CD4-positive, CD25-positive, alpha-beta regulatory T cell (primary cell): ENCODE results near the gene AP1S1. TPM values are rescaled to one million over a fixed set of nuclear protein-coding genes. Genes with fewer than 3 reads are reported as not detected.

Source experiments
- ATAC-seq, 2 donors: fragments of 150-1000 bp; cut with Tn5 transposase; one replicate each; pipeline ENCODE4 v1.10.0; 2021; ENCODE audit warnings: low read depth in 2 of 2, moderate number of reproducible peaks in 2 of 2, moderate library complexity in 1 of 2
- DNase-seq, 3 donors: peaks; one replicate each; pipeline versions ENCODE4 v3.0.0 to v3.0.0-alpha.2; 2012 to 2022; ENCODE audit warnings: mixed read lengths in 1 of 3
- H3K27ac ChIP-seq: one replicate; pipeline ENCODE4 v1.7.0; 2013; ENCODE audit warnings: mild to moderate bottlenecking, low read length; ENCODE audit not compliant: insufficient read depth, poor library complexity, severe bottlenecking
- H3K27me3 ChIP-seq: one replicate; pipeline ENCODE4 v1.7.0; 2013; ENCODE audit warnings: low read length; ENCODE audit not compliant: control insufficient read depth, insufficient read depth
- H3K36me3 ChIP-seq: one replicate; pipeline ENCODE4 v1.7.0; 2013; ENCODE audit warnings: mild to moderate bottlenecking, low read length, moderate library complexity; ENCODE audit not compliant: control insufficient read depth, insufficient read depth
- H3K4me1 ChIP-seq: 2 replicates; pipeline ENCODE4 v1.7.0; 2013; ENCODE audit warnings: mild to moderate bottlenecking, low read length; ENCODE audit not compliant: insufficient read depth, control insufficient read depth, poor library complexity, severe bottlenecking
- H3K4me3 ChIP-seq: one replicate; pipeline ENCODE4 v1.7.0; 2013; ENCODE audit warnings: low read depth, mild to moderate bottlenecking, low read length, moderate library complexity
- H3K9me3 ChIP-seq, 2 experiments: 1 replicate in 1 of 2; 2 replicates in 1 of 2; pipeline ENCODE4 v1.7.0; 2013; ENCODE audit warnings: low read length in 2 of 2, mild to moderate bottlenecking in 1 of 2, moderate library complexity in 1 of 2; ENCODE audit not compliant: control insufficient read depth in 2 of 2
- H3K27ac Mint-ChIP-seq, 3 donors: one replicate each; pipeline ENCODE4 v1.8.0; 2020 to 2022; ENCODE audit warnings: mild to moderate bottlenecking in 3 of 3, mixed read lengths in 3 of 3, moderate library complexity in 2 of 3
- H3K27me3 Mint-ChIP-seq: one replicate; pipeline ENCODE4 v1.8.0; 2022; ENCODE audit warnings: mild to moderate bottlenecking, mixed read lengths
- H3K36me3 Mint-ChIP-seq: one replicate; pipeline ENCODE4 v1.8.0; 2020; ENCODE audit warnings: mixed read lengths
- H3K4me1 Mint-ChIP-seq, 4 donors: one replicate each; pipeline ENCODE4 v1.8.0; 2020 to 2022; ENCODE audit warnings: mixed read lengths in 4 of 4, mild to moderate bottlenecking in 1 of 4
- H3K4me3 Mint-ChIP-seq, 4 donors: one replicate each; pipeline ENCODE4 v1.8.0; 2020 to 2022; ENCODE audit warnings: mild to moderate bottlenecking in 4 of 4, mixed read lengths in 4 of 4, moderate library complexity in 3 of 4
- H3K9me3 Mint-ChIP-seq, 7 donors: one replicate each; pipeline ENCODE4 v1.8.0; 2020 to 2022; ENCODE audit warnings: mixed read lengths in 7 of 7, mild to moderate bottlenecking in 3 of 7, moderate library complexity in 2 of 7
- polyA plus RNA-seq, 4 donors: library from polyadenylated mRNA; unstranded; fragments of 300-500 nt; fragmentation: Illumina TruSeq; gene quantifications; one replicate each; pipeline ENCODE4 v1.2.3, GENCODE V29; 2021
- total RNA-seq: library from RNA; stranded (reverse); gene quantifications from one replicate; pipeline ENCODE4 v1.2.3, GENCODE V29; 2022

AP1S1 gene
- total and polyA plus RNA-seq, 5 donors from 2014 or later: 5.4 to 14.5 (median 7.1) TPM

DNA sequence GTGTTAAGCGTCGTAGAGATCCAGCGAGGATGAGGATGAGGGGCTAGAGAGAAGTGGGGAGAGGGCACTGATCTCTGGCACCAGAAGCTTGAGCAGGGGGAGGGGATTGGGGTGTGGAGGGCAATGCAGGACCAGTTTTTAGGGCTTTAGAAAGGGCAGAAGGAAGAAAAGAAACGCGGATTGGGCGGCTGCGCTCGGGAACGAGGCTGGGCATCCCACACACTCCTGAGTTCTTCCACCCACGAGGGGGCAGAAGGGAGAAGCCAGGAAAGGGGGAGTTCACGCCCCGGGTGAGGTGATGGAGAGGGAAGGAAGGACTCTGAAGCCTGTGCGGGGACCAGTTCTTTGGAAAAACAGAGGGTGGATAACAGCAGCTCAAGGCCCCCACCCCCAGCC is 17.2 kb downstream of the AP1S1 start:
- H3K4me1 Mint-ChIP-seq: peaks cover 6 to 67% (median 41%) of the 10 kb centered on the region in 4 donors
- DNase-seq (no peak), ATAC-seq (no peak)
- H3K4me1 ChIP-seq: peaks cover 43% of the 10 kb centered on the region
- H3K36me3 ChIP-seq: no peaks in the 10 kb centered on the region
- peaks cover 51% of the 10 kb centered on the region for H3K27me3 ChIP-seq
- no peaks in the 10 kb centered on the region for H3K9me3 ChIP-seq
- H3K27ac ChIP-seq: no peak overlapping the region
- peaks cover 0 to 10% (median 3%) of the 10 kb centered on the region in 7 donors for H3K9me3 Mint-ChIP-seq
- H3K36me3 Mint-ChIP-seq: peaks cover 4% of the 10 kb centered on the region
- H3K27me3 Mint-ChIP-seq: peaks cover 88% of the 10 kb centered on the region
- peak overlapping the region; percentile 24 to 69 (median 50) for H3K4me3 Mint-ChIP-seq
- H3K27ac Mint-ChIP-seq: peak overlapping the region in 1 of 3 donors; percentile 64
- H3K4me3 ChIP-seq: no peak overlapping the region

DNA sequence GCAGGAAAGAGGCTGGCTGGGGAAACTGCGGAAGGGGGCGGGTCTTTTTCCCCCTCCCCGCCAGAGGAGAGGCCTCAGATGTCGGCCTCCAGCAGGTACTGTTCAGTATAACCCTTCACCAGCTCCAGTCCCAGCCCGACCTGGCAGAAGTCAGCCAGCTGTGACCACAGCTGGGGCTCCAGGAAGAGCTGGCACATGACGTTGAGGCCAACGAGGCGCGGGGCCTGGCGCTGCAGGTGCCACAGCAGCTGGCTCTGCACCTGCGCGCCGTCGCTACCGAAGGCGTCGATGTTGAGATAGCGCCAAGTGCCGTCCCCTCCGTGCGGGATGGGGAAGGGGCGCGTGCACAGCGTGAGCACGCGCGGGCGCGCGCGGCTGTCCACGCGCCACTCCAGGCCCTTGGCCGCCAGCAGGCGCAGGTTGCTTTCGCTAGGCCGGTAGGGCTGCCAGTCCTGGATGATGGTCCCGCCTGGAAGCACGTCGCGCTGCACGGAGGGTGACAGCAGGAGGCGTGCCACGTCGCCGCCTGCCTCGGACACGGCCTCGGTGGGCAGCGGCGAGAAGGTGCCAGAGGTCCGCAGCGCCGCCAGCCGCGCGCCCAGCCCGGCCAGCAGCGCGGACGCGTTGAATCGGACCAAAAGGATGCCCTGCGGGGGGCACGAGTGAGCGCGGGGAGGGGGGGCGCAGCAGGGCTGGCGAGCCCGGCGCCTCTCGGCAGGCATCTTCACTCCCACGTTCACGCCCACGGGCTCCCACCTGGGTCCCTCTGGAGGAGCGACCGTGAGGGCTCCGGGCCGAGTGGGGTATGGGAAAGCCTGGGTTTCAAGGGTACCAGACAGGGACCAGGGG is 18.0 kb downstream of the AP1S1 start:
- peaks cover 0 to 10% (median 3%) of the 10 kb centered on the region in 7 donors for H3K9me3 Mint-ChIP-seq
- H3K4me3 Mint-ChIP-seq: peak overlapping the region; percentile 46 to 84 (median 55)
- DNase-seq: no peak
- no peak overlapping the region for H3K27ac ChIP-seq
- H3K27me3 Mint-ChIP-seq: peaks cover 90% of the 10 kb centered on the region
- no peaks in the 10 kb centered on the region for H3K36me3 ChIP-seq
- no peaks in the 10 kb centered on the region for H3K9me3 ChIP-seq
- H3K4me1 ChIP-seq: peaks cover 43% of the 10 kb centered on the region
- H3K27ac Mint-ChIP-seq: no peak overlapping the region
- H3K4me1 Mint-ChIP-seq: peaks cover 6 to 62% (median 38%) of the 10 kb centered on the region in 4 donors
- H3K27me3 ChIP-seq: peaks cover 51% of the 10 kb centered on the region
- ATAC-seq: no peak
- H3K4me3 ChIP-seq: no peak overlapping the region
- peaks cover 4% of the 10 kb centered on the region for H3K36me3 Mint-ChIP-seq

DNA sequence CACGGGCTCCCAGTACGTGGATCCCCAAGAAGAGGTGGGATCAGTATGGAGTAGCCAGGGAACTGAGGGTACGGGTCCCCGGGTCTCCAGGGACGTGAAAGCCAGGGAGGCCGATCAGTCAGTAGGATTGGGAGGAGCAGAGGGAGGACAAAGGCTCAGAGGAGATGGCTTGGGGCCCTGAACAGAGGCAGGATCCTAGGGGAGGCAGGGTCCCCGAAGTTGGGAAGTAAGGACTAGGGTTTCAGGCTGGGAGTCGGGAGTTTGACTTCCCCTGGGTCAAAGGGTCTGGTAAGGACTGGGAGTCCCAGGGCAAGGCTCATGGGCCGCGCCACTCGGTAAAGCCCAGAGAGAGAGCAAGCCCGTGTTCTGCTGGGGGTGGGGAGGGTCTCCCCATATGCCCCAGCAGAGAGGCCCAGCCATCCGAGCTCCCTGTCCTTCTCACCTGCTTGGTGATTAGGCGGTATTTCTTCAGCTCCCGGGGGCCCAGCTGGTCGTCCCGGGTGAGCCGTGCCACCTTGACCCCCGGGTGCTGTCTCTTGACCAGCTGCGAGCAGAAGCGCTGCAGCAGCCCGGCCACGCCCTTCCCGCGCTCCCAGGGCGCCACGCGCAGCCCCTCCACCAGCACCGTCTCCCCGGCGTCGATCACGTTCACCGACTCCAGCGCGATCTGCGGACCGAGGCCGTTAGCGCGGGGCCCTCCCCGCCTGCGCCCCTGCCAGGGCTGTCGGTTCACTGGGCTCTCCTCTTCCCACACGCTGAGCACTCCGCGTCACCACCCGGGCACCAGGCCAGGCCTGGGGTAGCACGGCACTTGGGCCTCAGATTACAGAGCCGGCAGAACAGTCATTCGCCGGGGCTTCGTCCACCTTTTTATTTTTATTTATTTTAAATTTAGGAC is 18.8 kb downstream of the AP1S1 start:
- ATAC-seq: no peak
- Histone ChIP-seq H3K27ac (no peak overlapping the region), H3K27me3 (peaks cover 51% of the 10 kb centered on the region), H3K9me3 (no peaks in the 10 kb centered on the region), H3K4me1 (peaks cover 43% of the 10 kb centered on the region), H3K36me3 (no peaks in the 10 kb centered on the region), H3K4me3 (no peak overlapping the region)
- Mint-ChIP-seq H3K27me3 (peaks cover 90% of the 10 kb centered on the region), H3K9me3 (peaks cover 0 to 8% (median 3%) of the 10 kb centered on the region in 7 donors), H3K27ac (peak overlapping the region in 1 of 3 donors; percentile 52), H3K36me3 (peaks cover 4% of the 10 kb centered on the region), H3K4me1 (peaks cover 6 to 56% (median 35%) of the 10 kb centered on the region in 4 donors), H3K4me3 (peak overlapping the region in 3 of 4 donors; percentile 50 to 84 (median 62))
- DNase-seq: no peak

- DNase-seq: peak; percentile 34 to 86 (median 64)
- H3K4me1 ChIP-seq: peaks cover 43% of the 10 kb centered on the region
Observed at GRCh38 chr7:101173752-101174244, 19.5 kb downstream of the AP1S1 start.

GRCh38 chr7:101174322-101174854 is 20.1 kb downstream of the AP1S1 start:
- Histone ChIP-seq H3K27me3 (peaks cover 42% of the 10 kb centered on the region), H3K27ac (no peak overlapping the region), H3K9me3 (no peaks in the 10 kb centered on the region), H3K36me3 (no peaks in the 10 kb centered on the region), H3K4me1 (peaks cover 44% of the 10 kb centered on the region), H3K4me3 (no peak overlapping the region)
- Mint-ChIP-seq H3K4me3 (peak overlapping the region in 2 of 4 donors; percentile 68 to 70), H3K36me3 (no peaks in the 10 kb centered on the region), H3K9me3 (peaks cover 0 to 8% (median 3%) of the 10 kb centered on the region in 7 donors), H3K27me3 (peaks cover 87% of the 10 kb centered on the region), H3K27ac (peak overlapping the region in 1 of 3 donors; percentile 60), H3K4me1 (peaks cover 2 to 54% (median 27%) of the 10 kb centered on the region in 4 donors)
- DNase-seq (no peak), ATAC-seq (no peak)

More at GRCh38 chr7:101173752-101174244, 19.5 kb downstream of the AP1S1 start:
- Histone ChIP-seq H3K4me3 (no peak overlapping the region), H3K36me3 (no peaks in the 10 kb centered on the region), H3K27me3 (peaks cover 48% of the 10 kb centered on the region), H3K9me3 (no peaks in the 10 kb centered on the region), H3K27ac (no peak overlapping the region)
- peak overlapping the region; percentile 68 to 91 (median 72) for H3K4me3 Mint-ChIP-seq
- peaks cover 0 to 8% (median 3%) of the 10 kb centered on the region in 7 donors for H3K9me3 Mint-ChIP-seq
- ATAC-seq: peak; percentile 52 to 66
- no peaks in the 10 kb centered on the region for H3K36me3 Mint-ChIP-seq
- peaks cover 87% of the 10 kb centered on the region for H3K27me3 Mint-ChIP-seq
- H3K4me1 Mint-ChIP-seq: peaks cover 6 to 53% (median 31%) of the 10 kb centered on the region in 4 donors
- peak overlapping the region in 1 of 3 donors; percentile 60 for H3K27ac Mint-ChIP-seq

DNA sequence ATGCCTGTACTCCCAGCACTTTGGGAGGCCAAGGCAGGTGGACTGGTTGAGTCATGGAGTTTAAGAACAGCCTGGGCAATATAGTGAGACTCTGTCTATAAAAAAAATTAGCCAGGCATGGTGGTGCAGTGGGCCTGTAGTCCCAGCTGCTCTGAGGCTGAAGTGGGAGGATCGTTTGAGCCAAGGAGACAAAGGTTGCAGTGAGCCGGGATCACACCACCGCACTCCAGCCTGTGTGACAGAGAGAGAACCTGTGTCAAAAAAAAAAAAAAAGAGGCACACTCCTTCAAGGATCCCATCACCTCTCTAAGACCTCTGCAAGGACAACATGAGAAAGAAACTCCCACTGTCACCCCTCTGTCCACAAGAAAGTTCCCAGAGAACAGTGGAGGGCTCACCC is 21.4 kb downstream of the AP1S1 start:
- no peak overlapping the region for H3K27ac Mint-ChIP-seq
- H3K4me3 Mint-ChIP-seq: peak overlapping the region in 1 of 4 donors; percentile 41
- no peaks in the 10 kb centered on the region for H3K36me3 Mint-ChIP-seq

DNA sequence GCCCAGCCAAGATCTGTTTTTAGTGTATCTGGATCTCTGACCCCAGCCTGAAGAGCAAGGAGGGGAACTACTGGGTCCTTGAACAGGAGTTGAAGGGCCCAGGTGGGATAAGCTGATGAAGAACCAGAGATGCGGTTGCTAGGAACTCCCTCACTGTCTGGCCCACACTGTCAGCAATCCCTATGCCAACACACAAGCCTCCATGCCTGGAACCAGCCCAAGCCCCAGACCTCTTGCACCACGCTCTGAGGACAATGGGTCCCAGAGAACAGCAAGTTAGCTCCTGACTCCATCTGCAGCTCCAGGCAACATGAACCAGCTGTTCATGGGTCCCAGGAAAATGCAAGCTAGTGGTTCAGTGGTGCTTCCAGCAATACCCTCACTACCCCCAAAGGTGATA is 23.4 kb downstream of the AP1S1 start:
- Mint-ChIP-seq H3K27me3 (peaks cover 84% of the 10 kb centered on the region), H3K4me1 (peaks cover 0 to 39% (median 16%) of the 10 kb centered on the region in 4 donors), H3K36me3 (no peaks in the 10 kb centered on the region), H3K4me3 (peak overlapping the region in 1 of 4 donors; percentile 71), H3K27ac (no peak overlapping the region), H3K9me3 (peaks cover 0 to 5% (median 0%) of the 10 kb centered on the region in 7 donors)
- ATAC-seq (no peak), DNase-seq (no peak)
- Histone ChIP-seq H3K9me3 (no peaks in the 10 kb centered on the region), H3K36me3 (no peaks in the 10 kb centered on the region), H3K27me3 (peaks cover 30% of the 10 kb centered on the region), H3K4me1 (peaks cover 30% of the 10 kb centered on the region), H3K4me3 (no peak overlapping the region), H3K27ac (no peak overlapping the region)

More for the DNA sequence above, 21.4 kb downstream of the AP1S1 start:
- no peak overlapping the region for H3K27ac ChIP-seq
- DNase-seq (no peak), ATAC-seq (no peak)
- peaks cover 0 to 6% (median 3%) of the 10 kb centered on the region in 7 donors for H3K9me3 Mint-ChIP-seq
- H3K36me3 ChIP-seq: no peaks in the 10 kb centered on the region
- no peak overlapping the region for H3K4me3 ChIP-seq
- peaks cover 31% of the 10 kb centered on the region for H3K27me3 ChIP-seq
- peaks cover 44% of the 10 kb centered on the region for H3K4me1 ChIP-seq
- no peaks in the 10 kb centered on the region for H3K9me3 ChIP-seq
- H3K4me1 Mint-ChIP-seq: peaks cover 0 to 45% (median 21%) of the 10 kb centered on the region in 4 donors
- peaks cover 80% of the 10 kb centered on the region for H3K27me3 Mint-ChIP-seq
